A549 (cell line): ENCODE results near the gene MMRN1.

ENCODE experiments used
- NFE2L2 ChIP-seq: fragments of 150-350 bp; conservative IDR thresholded peaks from 2 replicates; pipeline ENCODE4 v1.6.1; 2014; ENCODE audit warnings: low read length
- TF ChIP-seq, protein P1 (sequence below): fragments of >200 bp; sonication (Bioruptor Twin); formaldehyde crosslinking; IDR thresholded peaks from 3 replicates; pipeline ENCODE4 v1.5.1; 2016
- TF ChIP-seq, protein P2 (sequence below): fragments of 250-450 bp; sonication (Bioruptor Pico); IDR thresholded peaks from 2 replicates; pipeline ENCODE4 v1.5.0; 2021; ENCODE audit warnings: mild to moderate bottlenecking, moderate library complexity, borderline replicate concordance

DNA sequence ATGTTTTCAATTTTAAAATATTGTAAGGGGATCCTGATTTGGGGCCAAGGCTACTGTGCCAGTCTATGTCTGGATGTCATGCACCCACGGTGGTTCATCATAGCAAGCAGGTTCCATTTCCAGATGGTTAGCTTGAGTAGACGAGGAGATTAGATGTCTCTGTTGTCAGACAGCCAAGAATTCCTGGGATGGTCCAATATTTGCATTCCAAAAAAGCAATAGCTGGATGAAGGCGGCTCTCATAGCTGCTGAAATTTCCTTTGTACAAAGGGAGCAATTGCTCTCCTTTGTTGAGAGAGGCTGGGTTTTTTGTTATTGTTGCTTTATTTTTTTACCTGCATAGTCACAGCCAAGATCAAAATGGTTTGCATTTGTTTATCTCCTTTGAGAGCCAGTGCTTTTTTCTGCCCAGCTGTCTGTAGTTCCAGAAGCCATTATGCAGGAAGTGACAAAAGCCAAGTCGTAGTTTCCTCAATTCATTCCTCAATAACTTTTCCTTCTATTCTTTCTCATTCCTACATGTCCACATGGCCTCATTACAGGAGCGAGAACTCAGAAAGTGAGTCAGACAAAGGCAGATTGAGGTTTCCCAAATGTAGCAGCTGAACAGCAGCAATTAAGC lies 107.9 kb downstream of the MMRN1 start:
- TF ChIP-seq NFE2L2, result no peak
- TF ChIP-seq, protein P1, sequence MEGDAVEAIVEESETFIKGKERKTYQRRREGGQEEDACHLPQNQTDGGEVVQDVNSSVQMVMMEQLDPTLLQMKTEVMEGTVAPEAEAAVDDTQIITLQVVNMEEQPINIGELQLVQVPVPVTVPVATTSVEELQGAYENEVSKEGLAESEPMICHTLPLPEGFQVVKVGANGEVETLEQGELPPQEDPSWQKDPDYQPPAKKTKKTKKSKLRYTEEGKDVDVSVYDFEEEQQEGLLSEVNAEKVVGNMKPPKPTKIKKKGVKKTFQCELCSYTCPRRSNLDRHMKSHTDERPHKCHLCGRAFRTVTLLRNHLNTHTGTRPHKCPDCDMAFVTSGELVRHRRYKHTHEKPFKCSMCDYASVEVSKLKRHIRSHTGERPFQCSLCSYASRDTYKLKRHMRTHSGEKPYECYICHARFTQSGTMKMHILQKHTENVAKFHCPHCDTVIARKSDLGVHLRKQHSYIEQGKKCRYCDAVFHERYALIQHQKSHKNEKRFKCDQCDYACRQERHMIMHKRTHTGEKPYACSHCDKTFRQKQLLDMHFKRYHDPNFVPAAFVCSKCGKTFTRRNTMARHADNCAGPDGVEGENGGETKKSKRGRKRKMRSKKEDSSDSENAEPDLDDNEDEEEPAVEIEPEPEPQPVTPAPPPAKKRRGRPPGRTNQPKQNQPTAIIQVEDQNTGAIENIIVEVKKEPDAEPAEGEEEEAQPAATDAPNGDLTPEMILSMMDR, result no peak
- TF ChIP-seq, protein P2, sequence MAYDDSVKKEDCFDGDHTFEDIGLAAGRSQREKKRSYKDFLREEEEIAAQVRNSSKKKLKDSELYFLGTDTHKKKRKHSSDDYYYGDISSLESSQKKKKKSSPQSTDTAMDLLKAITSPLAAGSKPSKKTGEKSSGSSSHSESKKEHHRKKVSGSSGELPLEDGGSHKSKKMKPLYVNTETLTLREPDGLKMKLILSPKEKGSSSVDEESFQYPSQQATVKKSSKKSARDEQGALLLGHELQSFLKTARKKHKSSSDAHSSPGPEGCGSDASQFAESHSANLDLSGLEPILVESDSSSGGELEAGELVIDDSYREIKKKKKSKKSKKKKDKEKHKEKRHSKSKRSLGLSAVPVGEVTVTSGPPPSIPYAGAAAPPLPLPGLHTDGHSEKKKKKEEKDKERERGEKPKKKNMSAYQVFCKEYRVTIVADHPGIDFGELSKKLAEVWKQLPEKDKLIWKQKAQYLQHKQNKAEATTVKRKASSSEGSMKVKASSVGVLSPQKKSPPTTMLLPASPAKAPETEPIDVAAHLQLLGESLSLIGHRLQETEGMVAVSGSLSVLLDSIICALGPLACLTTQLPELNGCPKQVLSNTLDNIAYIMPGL (CRISPR knock-in tag), result no peak
